ENCODE data around the gene FNBP1L. TPM values are rescaled to one million over a fixed set of nuclear protein-coding genes. Genes with fewer than 3 reads are reported as not detected.

Gene FNBP1L
- total RNA-seq, 6 experiments from 2014 or later = 9.0 to 15.6 (median 12.1) TPM

GRCh38 chr1:93579891-93580290, 132.0 kb downstream of the FNBP1L start:
- 100% methylated on average over 1 of the region's 5 CpGs for WGBS (ENCODE audit: insufficient coverage, low coverage, low lambda C conversion rate, missing lambda C conversion rate)
- Histone ChIP-seq H3K9me3 (no peaks in the 10 kb centered on the region), H3K27me3 (no peaks in the 10 kb centered on the region), H3K27ac (no peak overlapping the region), H3K4me3 (no peak overlapping the region), H3K36me3 (peaks cover 0 to 19% (median 7%) of the 10 kb centered on the region in 4 donors), H3K4me1 (peaks cover 0 to 17% (median 5%) of the 10 kb centered on the region in 4 donors)
- TF ChIP-seq CTCF (IDR thresholded peaks at IDR 0.05) = no peak
- ATAC-seq = peak in 1 of 4 donors; percentile 18
- intact Hi-C loops (cut with DNase I) = no loop called here
- no peak for DNase-seq

- ATAC-seq = no peak
- no peaks in the 10 kb centered on the region for H3K27me3 ChIP-seq
- no peaks in the 10 kb centered on the region for H3K9me3 ChIP-seq
- 100% methylated on average over 3 of the region's 23 CpGs for WGBS (ENCODE audit: insufficient coverage, low coverage, low lambda C conversion rate, missing lambda C conversion rate)
- DNase-seq = no peak
- peaks cover 0 to 28% (median 7%) of the 10 kb centered on the region in 4 donors for H3K4me1 ChIP-seq
- peaks cover 0 to 9% (median 2%) of the 10 kb centered on the region in 4 donors for H3K36me3 ChIP-seq
- no peak overlapping the region for H3K4me3 ChIP-seq
- intact Hi-C loops (cut with DNase I) = no loop called here
- TF ChIP-seq POLR2A (IDR thresholded peaks at IDR 0.05) (no peak), CTCF (IDR thresholded peaks at IDR 0.05) (no peak)
- H3K27ac ChIP-seq = no peak overlapping the region
These were observed 134.3 kb downstream of the FNBP1L start for GRCh38 chr1:93581917-93582850.

GRCh38 chr1:93584261-93585003, 136.5 kb downstream of the FNBP1L start:
- Histone ChIP-seq H3K27ac (peak overlapping the region; percentile 50 to 77 (median 69)), H3K27me3 (no peaks in the 10 kb centered on the region), H3K36me3 (peaks cover 0 to 25% (median 6%) of the 10 kb centered on the region in 4 donors), H3K4me1 (peaks cover 0 to 28% (median 7%) of the 10 kb centered on the region in 4 donors), H3K9me3 (no peaks in the 10 kb centered on the region), H3K4me3 (peak overlapping the region; percentile 25 to 43 (median 32))
- intact Hi-C loops (cut with DNase I) = no loop called here
- WGBS (ENCODE audit: insufficient coverage, low coverage, low lambda C conversion rate, missing lambda C conversion rate) = 47% methylated on average over 6 of the region's 9 CpGs
- TF ChIP-seq CTCF (IDR thresholded peaks at IDR 0.05) = peak in 1 of 4 donors; percentile 15
- no peak for TF ChIP-seq POLR2A (IDR thresholded peaks at IDR 0.05)
- DNase-seq (no peak), ATAC-seq (peak; percentile 37 to 54 (median 46))

GRCh38 chr1:93585059-93585966, 137.4 kb downstream of the FNBP1L start:
- intact Hi-C loops (cut with DNase I) = no loop called here
- DNase-seq = peak; percentile 97 to 99 (median 99)
- Histone ChIP-seq H3K4me3 (peak overlapping the region; percentile 25 to 43 (median 32)), H3K27me3 (no peaks in the 10 kb centered on the region), H3K9me3 (no peaks in the 10 kb centered on the region), H3K36me3 (peaks cover 0 to 25% (median 7%) of the 10 kb centered on the region in 4 donors), H3K27ac (peak overlapping the region; percentile 50 to 77 (median 69)), H3K4me1 (peaks cover 0 to 28% (median 7%) of the 10 kb centered on the region in 4 donors)
- 30% methylated on average over 9 of the region's 13 CpGs for WGBS (ENCODE audit: insufficient coverage, low coverage, low lambda C conversion rate, missing lambda C conversion rate)
- peak; percentile 94 to 97 (median 96) for ATAC-seq
- TF ChIP-seq CTCF (IDR thresholded peaks at IDR 0.05) = no peak
- peak; percentile 86 for TF ChIP-seq POLR2A (IDR thresholded peaks at IDR 0.05)

Measured in right lobe of liver (tissue), 6 donors.